ENCODE data around the gene ESYT1.

The ESYT1 gene

DNA sequence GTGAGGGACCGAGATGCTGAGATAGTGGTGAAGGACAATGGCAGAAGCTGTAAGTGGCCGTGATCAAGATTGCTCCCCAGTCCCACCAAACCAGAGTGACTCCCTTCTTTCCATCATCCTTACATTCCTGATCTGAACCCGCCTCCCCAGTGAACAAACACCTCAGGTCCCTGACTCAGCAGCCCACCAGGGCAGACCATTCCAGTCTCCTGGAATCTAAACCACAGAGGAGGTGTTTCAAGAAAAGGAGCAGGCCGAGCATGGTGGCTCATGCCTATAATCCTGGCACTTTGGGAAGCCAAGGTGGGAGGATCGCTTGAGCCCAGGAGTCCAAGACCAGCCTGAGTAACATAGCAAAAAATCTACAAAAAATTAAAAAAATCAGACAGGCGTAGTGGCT, 41.5 kb upstream of the ESYT1 start:
- TF ChIP-seq, protein P1, sequence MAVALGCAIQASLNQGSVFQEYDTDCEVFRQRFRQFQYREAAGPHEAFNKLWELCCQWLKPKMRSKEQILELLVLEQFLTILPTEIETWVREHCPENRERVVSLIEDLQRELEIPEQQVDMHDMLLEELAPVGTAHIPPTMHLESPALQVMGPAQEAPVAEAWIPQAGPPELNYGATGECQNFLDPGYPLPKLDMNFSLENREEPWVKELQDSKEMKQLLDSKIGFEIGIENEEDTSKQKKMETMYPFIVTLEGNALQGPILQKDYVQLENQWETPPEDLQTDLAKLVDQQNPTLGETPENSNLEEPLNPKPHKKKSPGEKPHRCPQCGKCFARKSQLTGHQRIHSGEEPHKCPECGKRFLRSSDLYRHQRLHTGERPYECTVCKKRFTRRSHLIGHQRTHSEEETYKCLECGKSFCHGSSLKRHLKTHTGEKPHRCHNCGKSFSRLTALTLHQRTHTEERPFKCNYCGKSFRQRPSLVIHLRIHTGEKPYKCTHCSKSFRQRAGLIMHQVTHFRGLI (tag by site-specific recombination; IDR thresholded peaks at IDR 0.05): no peak
- no peak overlapping the region for H3K4me3 ChIP-seq (ENCODE audit: low read depth, low read length)
- peaks cover 0 to 10% of the 10 kb centered on the region in 2 experiments; a peak in 2 of 3 replicates for H3K36me3 ChIP-seq (ENCODE audit: control insufficient read depth in 2 of 2, insufficient read depth in 1 of 2, low read length in 2 of 2)
- POLR2A ChIA-PET: interaction anchor here (0.6 to 5.0 kb wide), 2 partner anchors 18 to 33 kb away, joined by 3 to 39 read pairs; partner anchors contain the start of gene PA2G4
- no peaks in the 10 kb centered on the region; the same call in 1 of the 2 replicates for H3K9me3 ChIP-seq (ENCODE audit: control insufficient read depth, insufficient read depth, low read depth, low read length)
- no peak overlapping the region for H3K27ac ChIP-seq (ENCODE audit: extremely low read depth, low read depth, low read length)
- no peaks in the 10 kb centered on the region for H3K4me1 ChIP-seq (ENCODE audit: control insufficient read depth, insufficient read depth, low read length)
- CTCF ChIA-PET: interaction anchor here (0.6 to 1.7 kb wide), 7 partner anchors 11 to 39 kb away, joined by 3 to 9 read pairs (median 3); partner anchors contain the start of genes PA2G4 and ZC3H10

DNA sequence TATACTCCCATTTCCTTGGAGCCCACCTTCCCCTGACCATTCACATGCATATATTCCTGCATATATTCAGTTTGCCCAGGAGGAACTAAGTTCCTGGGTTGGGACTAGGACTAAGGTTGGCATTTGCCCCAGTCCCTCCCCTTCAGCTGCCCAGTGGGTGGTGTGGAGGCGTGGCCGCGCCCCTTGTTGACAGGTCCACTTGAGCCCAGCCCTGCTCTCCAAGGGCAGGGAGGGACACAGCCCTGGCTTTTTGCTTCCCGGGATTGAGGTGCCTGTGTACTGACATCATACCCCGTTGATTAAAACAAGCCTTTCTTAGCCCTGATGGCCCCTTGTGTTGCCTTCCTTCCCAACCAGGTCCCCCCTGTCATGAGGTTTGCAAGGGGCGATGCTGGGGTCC, 40.8 kb upstream of the ESYT1 start:
- TF ChIP-seq ZNF19 (tag by site-specific recombination; IDR thresholded peaks at IDR 0.05; ENCODE audit: low read depth) (no peak), ZNF112 (tag by site-specific recombination; IDR thresholded peaks at IDR 0.05) (no peak), EGR2 (tag by site-specific recombination; IDR thresholded peaks at IDR 0.05; ENCODE audit: low read depth) (peak; percentile 78), ZNF16 (tag by site-specific recombination; IDR thresholded peaks at IDR 0.05; ENCODE audit: low read depth) (no peak), ZFHX2 (tag by site-specific recombination; conservative IDR thresholded peaks at IDR 0.05) (peak; percentile 82), KLF1 (tag by site-specific recombination; IDR thresholded peaks at IDR 0.05) (peak; percentile 83), ZNF830 (tag by site-specific recombination; IDR thresholded peaks at IDR 0.05; ENCODE audit: low read depth) (no peak), ZNF624 (tag by site-specific recombination; IDR thresholded peaks at IDR 0.05) (no peak), MYNN (tag by site-specific recombination; IDR thresholded peaks at IDR 0.05; ENCODE audit: borderline replicate concordance) (no peak), ZBTB48 (tag by site-specific recombination; IDR thresholded peaks at IDR 0.05) (no peak), ZNF791 (tag by site-specific recombination; IDR thresholded peaks at IDR 0.05) (no peak), WT1 (tag by site-specific recombination; IDR thresholded peaks at IDR 0.05) (no peak), ZNF324 (tag by site-specific recombination; IDR thresholded peaks at IDR 0.05) (no peak), ZNF626 (tag by site-specific recombination; IDR thresholded peaks at IDR 0.05) (no peak)
- TF ChIP-seq, protein P2, sequence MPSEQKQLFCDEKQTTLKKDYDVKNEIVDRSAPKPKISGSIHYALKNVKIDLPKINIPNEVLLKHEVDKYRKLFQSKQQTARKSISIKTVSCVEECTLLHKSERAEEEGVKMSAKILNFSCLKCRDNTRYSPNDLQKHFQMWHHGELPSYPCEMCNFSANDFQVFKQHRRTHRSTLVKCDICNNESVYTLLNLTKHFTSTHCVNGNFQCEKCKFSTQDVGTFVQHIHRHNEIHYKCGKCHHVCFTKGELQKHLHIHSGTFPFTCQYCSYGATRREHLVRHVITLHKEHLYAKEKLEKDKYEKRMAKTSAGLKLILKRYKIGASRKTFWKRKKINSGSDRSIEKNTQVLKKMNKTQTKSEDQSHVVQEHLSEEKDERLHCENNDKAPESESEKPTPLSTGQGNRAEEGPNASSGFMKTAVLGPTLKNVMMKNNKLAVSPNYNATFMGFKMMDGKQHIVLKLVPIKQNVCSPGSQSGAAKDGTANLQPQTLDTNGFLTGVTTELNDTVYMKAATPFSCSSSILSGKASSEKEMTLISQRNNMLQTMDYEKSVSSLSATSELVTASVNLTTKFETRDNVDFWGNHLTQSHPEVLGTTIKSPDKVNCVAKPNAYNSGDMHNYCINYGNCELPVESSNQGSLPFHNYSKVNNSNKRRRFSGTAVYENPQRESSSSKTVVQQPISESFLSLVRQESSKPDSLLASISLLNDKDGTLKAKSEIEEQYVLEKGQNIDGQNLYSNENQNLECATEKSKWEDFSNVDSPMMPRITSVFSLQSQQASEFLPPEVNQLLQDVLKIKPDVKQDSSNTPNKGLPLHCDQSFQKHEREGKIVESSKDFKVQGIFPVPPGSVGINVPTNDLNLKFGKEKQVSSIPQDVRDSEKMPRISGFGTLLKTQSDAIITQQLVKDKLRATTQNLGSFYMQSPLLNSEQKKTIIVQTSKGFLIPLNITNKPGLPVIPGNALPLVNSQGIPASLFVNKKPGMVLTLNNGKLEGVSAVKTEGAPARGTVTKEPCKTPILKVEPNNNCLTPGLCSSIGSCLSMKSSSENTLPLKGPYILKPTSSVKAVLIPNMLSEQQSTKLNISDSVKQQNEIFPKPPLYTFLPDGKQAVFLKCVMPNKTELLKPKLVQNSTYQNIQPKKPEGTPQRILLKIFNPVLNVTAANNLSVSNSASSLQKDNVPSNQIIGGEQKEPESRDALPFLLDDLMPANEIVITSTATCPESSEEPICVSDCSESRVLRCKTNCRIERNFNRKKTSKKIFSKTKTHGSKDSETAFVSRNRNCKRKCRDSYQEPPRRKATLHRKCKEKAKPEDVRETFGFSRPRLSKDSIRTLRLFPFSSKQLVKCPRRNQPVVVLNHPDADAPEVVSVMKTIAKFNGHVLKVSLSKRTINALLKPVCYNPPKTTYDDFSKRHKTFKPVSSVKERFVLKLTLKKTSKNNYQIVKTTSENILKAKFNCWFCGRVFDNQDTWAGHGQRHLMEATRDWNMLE (tag by site-specific recombination; conservative IDR thresholded peaks at IDR 0.05; ENCODE audit: low read depth): no peak
- TF ChIP-seq, protein P1 (tag by site-specific recombination; IDR thresholded peaks at IDR 0.05): no peak
- TF ChIP-seq, protein P3, sequence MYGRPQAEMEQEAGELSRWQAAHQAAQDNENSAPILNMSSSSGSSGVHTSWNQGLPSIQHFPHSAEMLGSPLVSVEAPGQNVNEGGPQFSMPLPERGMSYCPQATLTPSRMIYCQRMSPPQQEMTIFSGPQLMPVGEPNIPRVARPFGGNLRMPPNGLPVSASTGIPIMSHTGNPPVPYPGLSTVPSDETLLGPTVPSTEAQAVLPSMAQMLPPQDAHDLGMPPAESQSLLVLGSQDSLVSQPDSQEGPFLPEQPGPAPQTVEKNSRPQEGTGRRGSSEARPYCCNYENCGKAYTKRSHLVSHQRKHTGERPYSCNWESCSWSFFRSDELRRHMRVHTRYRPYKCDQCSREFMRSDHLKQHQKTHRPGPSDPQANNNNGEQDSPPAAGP (tag by site-specific recombination; IDR thresholded peaks at IDR 0.05): no peak
- Histone ChIP-seq H3K4me3 (ENCODE audit: low read depth, low read length) (no peak overlapping the region), H3K27ac (ENCODE audit: extremely low read depth, low read depth, low read length) (no peak overlapping the region), H3K36me3 (ENCODE audit: control insufficient read depth in 2 of 2, insufficient read depth in 1 of 2, low read length in 2 of 2) (peaks cover 0 to 10% of the 10 kb centered on the region in 2 experiments; a peak in 2 of 3 replicates), H3K4me1 (ENCODE audit: control insufficient read depth, insufficient read depth, low read length) (no peaks in the 10 kb centered on the region), H3K9me3 (ENCODE audit: control insufficient read depth, insufficient read depth, low read depth, low read length) (no peaks in the 10 kb centered on the region; the same call in 1 of the 2 replicates)
- ChIA-PET CTCF (no interaction called here), POLR2A (no interaction called here)
